GM13976 (cell line): ENCODE results near the gene WDR86.

Source experiments
- DNase-seq: peaks from one replicate; pipeline ENCODE4 v3.0.0; 2012; ENCODE audit warnings: low spot score
- CTCF ChIP-seq: IDR thresholded peaks from 2 replicates; pipeline ENCODE4 v1.5.1; 2012; ENCODE audit warnings: borderline replicate concordance, mild to moderate bottlenecking; ENCODE audit not compliant: insufficient read depth; ENCODE audit errors: extremely low read depth, missing control alignments, control extremely low read depth
- in situ Hi-C: fragments of 300-500 bp; cut with MboI; formaldehyde crosslinking; loops from one replicate; pipeline ENCODE4 v1.12.0; 2022; ENCODE audit warnings: low sequenced_read_pairs, mixed read lengths, inconsistent platforms; ENCODE audit not compliant: unreplicated experiment

Gene WDR86

GRCh38 chr7:151424799-151425198, 15.0 kb upstream of the WDR86 start:
- no peak for DNase-seq
- no peak for TF ChIP-seq CTCF
- in situ Hi-C loops = no loop called here

GRCh38 chr7:151423936-151424335, 14.1 kb upstream of the WDR86 start:
- in situ Hi-C loops = no loop called here
- DNase-seq = no peak
- TF ChIP-seq CTCF = no peak

- TF ChIP-seq CTCF = no peak
- in situ Hi-C loops = no loop called here
- DNase-seq = no peak
These were observed 13.4 kb upstream of the WDR86 start for GRCh38 chr7:151423226-151423625.

GRCh38 chr7:151422212-151422611, 12.4 kb upstream of the WDR86 start:
- no peak for DNase-seq
- in situ Hi-C loops = no loop called here
- TF ChIP-seq CTCF = no peak

- in situ Hi-C loops = no loop called here
- TF ChIP-seq CTCF = no peak
- DNase-seq = no peak
These were observed 10.3 kb upstream of the WDR86 start for GRCh38 chr7:151420144-151420543.

- in situ Hi-C loops = no loop called here
These were observed 7.1 kb upstream of the WDR86 start for GRCh38 chr7:151416941-151417315.

More at GRCh38 chr7:151416941-151417315, 7.1 kb upstream of the WDR86 start:
- TF ChIP-seq CTCF = no peak
- DNase-seq = no peak
